ENCODE data around the gene INMT.

Gene INMT

DNA sequence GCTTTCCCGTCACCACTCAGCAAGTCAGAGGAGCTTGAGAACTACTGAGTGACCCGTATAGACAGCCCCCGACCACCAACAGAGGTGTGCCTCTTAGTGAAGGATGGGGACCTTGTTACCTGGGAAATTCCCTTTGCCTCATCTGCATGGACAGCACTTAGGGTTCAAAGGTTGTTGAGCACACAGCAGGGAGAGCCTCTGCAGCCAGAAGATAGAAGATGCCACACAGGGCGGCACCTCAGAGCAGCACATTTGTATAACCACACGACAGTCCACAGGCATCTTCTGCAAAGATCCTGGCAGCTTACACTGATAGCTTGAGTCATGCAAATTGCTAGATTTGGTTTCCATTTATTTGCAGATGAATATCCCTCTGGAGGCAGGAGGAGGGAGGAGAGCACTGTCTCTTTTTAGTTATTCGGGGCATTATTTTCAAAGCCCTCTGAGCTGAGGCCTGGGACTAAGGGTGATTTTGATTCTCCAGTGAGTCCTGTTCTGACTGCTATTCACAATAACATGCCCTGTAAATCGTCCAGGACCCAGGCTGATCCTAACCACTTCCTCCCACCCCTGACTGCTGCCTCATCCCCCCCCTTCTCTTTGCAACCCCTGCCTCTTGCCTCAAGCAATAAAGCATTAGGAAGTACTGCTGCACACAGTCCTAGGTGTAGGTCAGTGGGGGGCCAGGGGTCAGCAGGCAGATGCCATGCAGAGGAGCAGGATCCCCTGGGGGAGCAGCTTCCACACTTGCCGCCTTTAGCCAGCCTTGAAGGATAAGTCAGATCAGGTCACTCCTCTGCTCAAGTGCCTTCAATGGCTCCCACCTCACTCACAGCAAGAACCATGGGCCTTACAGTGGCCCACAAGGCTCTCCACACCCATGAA lies 24.6 kb upstream of the INMT start:
- POLR2A ChIA-PET: no interaction called here
- DNase-seq (ENCODE audit: extremely low spot score): no peak
- CTCF ChIA-PET: interaction anchor here (0.6 kb wide), 1 partner anchor 12 kb away, joined by 3 read pairs; no protein-coding TSS in a partner anchor
- no peak for TF ChIP-seq HDGF (IDR thresholded peaks at IDR 0.05; ENCODE audit: borderline replicate concordance)
- TF ChIP-seq L3MBTL2 (conservative IDR thresholded peaks at IDR 0.05): no peak
- TF ChIP-seq TARDBP (IDR thresholded peaks at IDR 0.05): no peak
- TF ChIP-seq ZNF384 (IDR thresholded peaks at IDR 0.05): no peak
- TF ChIP-seq ELF4 (IDR thresholded peaks at IDR 0.05): no peak
- TF ChIP-seq FOXM1 (IDR thresholded peaks at IDR 0.05; ENCODE audit: borderline replicate concordance): no peak
- TF ChIP-seq BHLHE40 (IDR thresholded peaks at IDR 0.05; ENCODE audit: borderline replicate concordance): no peak
- TF ChIP-seq SUZ12 (IDR thresholded peaks at IDR 0.05): no peak
- TF ChIP-seq, protein P1, sequence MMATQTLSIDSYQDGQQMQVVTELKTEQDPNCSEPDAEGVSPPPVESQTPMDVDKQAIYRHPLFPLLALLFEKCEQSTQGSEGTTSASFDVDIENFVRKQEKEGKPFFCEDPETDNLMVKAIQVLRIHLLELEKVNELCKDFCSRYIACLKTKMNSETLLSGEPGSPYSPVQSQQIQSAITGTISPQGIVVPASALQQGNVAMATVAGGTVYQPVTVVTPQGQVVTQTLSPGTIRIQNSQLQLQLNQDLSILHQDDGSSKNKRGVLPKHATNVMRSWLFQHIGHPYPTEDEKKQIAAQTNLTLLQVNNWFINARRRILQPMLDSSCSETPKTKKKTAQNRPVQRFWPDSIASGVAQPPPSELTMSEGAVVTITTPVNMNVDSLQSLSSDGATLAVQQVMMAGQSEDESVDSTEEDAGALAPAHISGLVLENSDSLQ (IDR thresholded peaks at IDR 0.05): no peak
- TF ChIP-seq FOXK2 (IDR thresholded peaks at IDR 0.05): no peak
- no peak for TF ChIP-seq FOXA1 (IDR thresholded peaks at IDR 0.05)
- no peak for TF ChIP-seq ARNT (IDR thresholded peaks at IDR 0.05)
- no peak for TF ChIP-seq SP1 (IDR thresholded peaks at IDR 0.05)
- TF ChIP-seq CTBP1 (IDR thresholded peaks at IDR 0.05; ENCODE audit: borderline replicate concordance): no peak
- TF ChIP-seq NFRKB (IDR thresholded peaks at IDR 0.05): no peak
- no peak for TF ChIP-seq LEF1 (IDR thresholded peaks at IDR 0.05; ENCODE audit: borderline replicate concordance)

DNA sequence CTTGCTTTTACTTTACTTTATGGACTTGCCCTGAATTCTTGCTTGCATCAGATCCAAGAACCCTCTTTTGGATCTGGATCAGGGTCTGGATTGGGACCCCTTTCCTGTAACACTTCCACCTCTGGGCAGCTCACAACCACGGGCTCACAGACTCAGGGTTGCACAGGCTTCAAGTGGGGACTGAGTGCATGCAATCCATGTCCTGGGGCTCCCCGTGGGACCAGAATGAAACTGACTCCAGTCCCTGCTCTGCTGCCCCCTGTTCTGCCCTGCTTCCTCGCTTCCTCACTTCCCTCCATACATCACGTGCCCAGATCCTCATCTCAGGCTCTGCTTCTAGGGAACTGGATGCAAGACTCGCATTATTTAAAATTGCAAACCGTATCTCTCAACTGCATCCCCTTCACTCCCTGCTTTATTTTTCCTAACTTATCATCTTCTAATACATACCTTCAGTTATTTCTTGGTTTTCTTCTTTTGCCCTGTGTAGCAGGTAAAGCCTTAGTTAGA lies 23.3 kb upstream of the INMT start:
- POLR2A ChIA-PET: no interaction called here
- CTCF ChIA-PET: no interaction called here
- no peak for DNase-seq (ENCODE audit: extremely low spot score)
- TF ChIP-seq SP1 (IDR thresholded peaks at IDR 0.05) (no peak), FOXM1 (IDR thresholded peaks at IDR 0.05; ENCODE audit: borderline replicate concordance) (no peak), TARDBP (IDR thresholded peaks at IDR 0.05) (no peak), FOXK2 (IDR thresholded peaks at IDR 0.05) (no peak), SUZ12 (IDR thresholded peaks at IDR 0.05) (no peak), NFRKB (IDR thresholded peaks at IDR 0.05) (no peak), CTBP1 (IDR thresholded peaks at IDR 0.05; ENCODE audit: borderline replicate concordance) (no peak), L3MBTL2 (conservative IDR thresholded peaks at IDR 0.05) (no peak), ARNT (IDR thresholded peaks at IDR 0.05) (no peak)
- TF ChIP-seq, protein P1 (IDR thresholded peaks at IDR 0.05): no peak

DNA sequence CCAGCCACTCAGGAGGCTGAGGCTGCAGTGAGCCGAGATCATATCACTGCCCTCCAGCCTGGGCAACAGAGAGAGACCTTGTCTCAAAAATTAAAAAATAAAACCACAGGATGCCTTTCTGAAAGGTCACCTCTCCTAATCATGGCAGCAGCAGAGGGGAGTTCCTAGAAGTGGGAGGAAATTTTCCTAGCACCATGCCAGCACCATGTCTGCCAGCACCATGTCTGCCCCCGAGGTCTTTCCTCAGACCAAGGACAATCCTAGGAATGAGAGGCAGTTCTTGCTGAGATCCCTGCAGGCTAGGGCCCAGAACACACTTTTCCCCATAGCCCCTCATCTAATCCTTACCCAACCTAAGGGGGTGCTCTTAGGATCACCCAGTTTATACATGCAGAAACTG lies 22.3 kb upstream of the INMT start:
- TF ChIP-seq ARNT (IDR thresholded peaks at IDR 0.05): no peak
- no peak for TF ChIP-seq FOXM1 (IDR thresholded peaks at IDR 0.05; ENCODE audit: borderline replicate concordance)
- TF ChIP-seq, protein P1 (IDR thresholded peaks at IDR 0.05): no peak
- no peak for TF ChIP-seq NFRKB (IDR thresholded peaks at IDR 0.05)
- TF ChIP-seq L3MBTL2 (conservative IDR thresholded peaks at IDR 0.05): no peak
- TF ChIP-seq ELF4 (IDR thresholded peaks at IDR 0.05): no peak
- TF ChIP-seq LEF1 (IDR thresholded peaks at IDR 0.05; ENCODE audit: borderline replicate concordance): no peak
- TF ChIP-seq HDGF (IDR thresholded peaks at IDR 0.05; ENCODE audit: borderline replicate concordance): no peak
- TF ChIP-seq FOXK2 (IDR thresholded peaks at IDR 0.05): no peak
- TF ChIP-seq SUZ12 (IDR thresholded peaks at IDR 0.05): no peak
- no peak for TF ChIP-seq CTBP1 (IDR thresholded peaks at IDR 0.05; ENCODE audit: borderline replicate concordance)
- TF ChIP-seq FOXA1 (IDR thresholded peaks at IDR 0.05): no peak
- TF ChIP-seq BHLHE40 (IDR thresholded peaks at IDR 0.05; ENCODE audit: borderline replicate concordance): no peak
- ChIA-PET CTCF (no interaction called here), POLR2A (no interaction called here)
- no peak for DNase-seq (ENCODE audit: extremely low spot score)

DNA sequence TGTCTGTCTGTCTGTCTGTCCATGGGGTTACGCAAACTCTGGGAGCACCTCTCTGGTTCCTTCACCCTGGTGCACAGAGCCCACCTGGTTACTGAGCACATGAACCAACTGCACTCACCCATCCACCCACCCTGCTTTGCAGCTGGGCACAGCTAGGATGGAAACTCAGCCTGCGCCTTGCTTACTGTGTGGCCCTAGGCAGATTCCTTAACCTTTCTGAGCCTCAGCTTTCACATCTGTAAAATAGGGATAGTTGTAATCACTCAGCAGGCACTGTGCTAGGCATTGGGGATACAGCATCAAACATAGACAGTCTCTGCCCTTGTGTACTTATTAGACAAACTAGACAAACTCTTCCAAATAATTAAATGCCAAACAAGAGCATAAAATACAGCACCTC lies 21.8 kb upstream of the INMT start:
- POLR2A ChIA-PET: no interaction called here
- CTCF ChIA-PET: no interaction called here
- TF ChIP-seq ARNT (IDR thresholded peaks at IDR 0.05): no peak
- DNase-seq (ENCODE audit: extremely low spot score): no peak

DNA sequence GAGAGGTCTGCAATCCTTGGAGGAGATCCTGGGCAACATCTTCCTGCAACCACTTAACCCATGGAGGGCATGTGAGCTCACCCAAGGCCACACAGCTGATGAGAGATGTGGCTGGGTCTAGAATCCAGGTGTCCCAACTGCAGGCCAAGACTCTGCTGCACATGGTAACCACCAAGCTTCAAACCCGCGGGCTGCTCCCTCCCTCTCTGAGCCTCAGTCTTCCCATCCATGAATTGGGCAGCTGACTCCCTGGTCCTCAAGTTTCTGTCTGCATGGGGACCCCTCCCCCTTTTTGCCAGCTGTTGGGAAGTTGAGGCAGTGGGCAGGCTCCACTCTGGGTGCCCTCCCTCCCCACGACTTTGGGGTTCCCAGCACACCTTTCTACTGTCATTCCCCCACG lies 20.9 kb upstream of the INMT start:
- no peak for TF ChIP-seq ZNF384 (IDR thresholded peaks at IDR 0.05)
- TF ChIP-seq SUZ12 (IDR thresholded peaks at IDR 0.05): no peak
- TF ChIP-seq LEF1 (IDR thresholded peaks at IDR 0.05; ENCODE audit: borderline replicate concordance): no peak
- TF ChIP-seq BHLHE40 (IDR thresholded peaks at IDR 0.05; ENCODE audit: borderline replicate concordance): no peak
- TF ChIP-seq NFRKB (IDR thresholded peaks at IDR 0.05): no peak
- no peak for TF ChIP-seq SP1 (IDR thresholded peaks at IDR 0.05)
- TF ChIP-seq FOXM1 (IDR thresholded peaks at IDR 0.05; ENCODE audit: borderline replicate concordance): no peak
- TF ChIP-seq ELF4 (IDR thresholded peaks at IDR 0.05): no peak
- DNase-seq (ENCODE audit: extremely low spot score): no peak
- ChIA-PET CTCF (no interaction called here), POLR2A (no interaction called here)

DNA sequence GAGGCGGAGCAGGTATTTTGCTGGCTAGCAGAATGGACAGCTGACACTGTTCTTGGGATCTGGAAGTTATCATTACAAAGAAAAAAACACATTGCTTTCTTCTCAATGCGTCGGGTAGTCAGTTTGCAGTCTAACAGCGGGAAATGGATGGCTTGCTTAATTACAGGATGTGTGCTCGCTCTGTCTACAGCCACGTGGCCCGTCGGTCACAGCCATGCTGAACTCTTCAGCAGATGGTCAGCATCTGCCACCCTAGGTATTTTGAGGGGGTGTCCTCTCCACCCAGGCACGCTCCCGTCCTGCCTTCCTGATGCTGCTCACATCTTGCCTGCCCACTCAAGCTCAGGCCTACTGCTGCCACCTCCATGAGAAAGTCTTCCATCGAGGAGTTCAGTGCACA lies 20.4 kb upstream of the INMT start:
- ChIA-PET CTCF (interaction anchor here (0.7 kb wide), 1 partner anchor 46 kb away, joined by 3 read pairs; no protein-coding TSS in a partner anchor), POLR2A (no interaction called here)
- no peak for TF ChIP-seq L3MBTL2 (conservative IDR thresholded peaks at IDR 0.05)
- TF ChIP-seq SP1 (IDR thresholded peaks at IDR 0.05): no peak
- no peak for TF ChIP-seq ZNF384 (IDR thresholded peaks at IDR 0.05)
- TF ChIP-seq SUZ12 (IDR thresholded peaks at IDR 0.05): no peak
- TF ChIP-seq NFRKB (IDR thresholded peaks at IDR 0.05): no peak
- no peak for TF ChIP-seq FOXA1 (IDR thresholded peaks at IDR 0.05)
- no peak for TF ChIP-seq ELF4 (IDR thresholded peaks at IDR 0.05)
- TF ChIP-seq FOXM1 (IDR thresholded peaks at IDR 0.05; ENCODE audit: borderline replicate concordance): no peak
- TF ChIP-seq, protein P1 (IDR thresholded peaks at IDR 0.05): no peak
- TF ChIP-seq FOXK2 (IDR thresholded peaks at IDR 0.05): no peak
- TF ChIP-seq TARDBP (IDR thresholded peaks at IDR 0.05): no peak
- TF ChIP-seq LEF1 (IDR thresholded peaks at IDR 0.05; ENCODE audit: borderline replicate concordance): no peak
- no peak for TF ChIP-seq BHLHE40 (IDR thresholded peaks at IDR 0.05; ENCODE audit: borderline replicate concordance)
- TF ChIP-seq HDGF (IDR thresholded peaks at IDR 0.05; ENCODE audit: borderline replicate concordance): no peak
- TF ChIP-seq ARNT (IDR thresholded peaks at IDR 0.05): no peak
- no peak for TF ChIP-seq CTBP1 (IDR thresholded peaks at IDR 0.05; ENCODE audit: borderline replicate concordance)

More for the DNA sequence above, 20.4 kb upstream of the INMT start:
- DNase-seq (ENCODE audit: extremely low spot score): no peak
